Suprapubic skin (tissue), 3 donors: ENCODE data around the gene TOB2.
"Not testable (repeated sequence)": the region's sequence is repeated elsewhere in the genome, so short reads cannot be mapped to it uniquely, and the experiment has no call there.

Experiments
- EP300 ChIP-seq: sonication (generic); formaldehyde crosslinking; IDR thresholded peaks from one replicate; pipeline ENCODE4 v1.6.1; 2017; ENCODE audit warnings: antibody characterized with exemption
- POLR2A ChIP-seq, 2 donors: fragments of 450-650 bp; IDR thresholded peaks; one replicate each; pipeline ENCODE4 v1.6.1; 2017; ENCODE audit warnings: antibody characterized with exemption in 2 of 2, mild to moderate bottlenecking in 2 of 2, moderate library complexity in 2 of 2
- TF ChIP-seq, protein P1 (sequence below), 2 donors: fragments of 200-600 bp in 1 of 2; fragments of 450-650 bp in 1 of 2; sonication (generic) in 1 of 2; IDR thresholded peaks; one replicate each; pipeline ENCODE4 v1.5.1; 2016 to 2019; ENCODE audit warnings: antibody characterized with exemption in 2 of 2, mild to moderate bottlenecking in 1 of 2, moderate library complexity in 1 of 2

- TF ChIP-seq, protein P1, sequence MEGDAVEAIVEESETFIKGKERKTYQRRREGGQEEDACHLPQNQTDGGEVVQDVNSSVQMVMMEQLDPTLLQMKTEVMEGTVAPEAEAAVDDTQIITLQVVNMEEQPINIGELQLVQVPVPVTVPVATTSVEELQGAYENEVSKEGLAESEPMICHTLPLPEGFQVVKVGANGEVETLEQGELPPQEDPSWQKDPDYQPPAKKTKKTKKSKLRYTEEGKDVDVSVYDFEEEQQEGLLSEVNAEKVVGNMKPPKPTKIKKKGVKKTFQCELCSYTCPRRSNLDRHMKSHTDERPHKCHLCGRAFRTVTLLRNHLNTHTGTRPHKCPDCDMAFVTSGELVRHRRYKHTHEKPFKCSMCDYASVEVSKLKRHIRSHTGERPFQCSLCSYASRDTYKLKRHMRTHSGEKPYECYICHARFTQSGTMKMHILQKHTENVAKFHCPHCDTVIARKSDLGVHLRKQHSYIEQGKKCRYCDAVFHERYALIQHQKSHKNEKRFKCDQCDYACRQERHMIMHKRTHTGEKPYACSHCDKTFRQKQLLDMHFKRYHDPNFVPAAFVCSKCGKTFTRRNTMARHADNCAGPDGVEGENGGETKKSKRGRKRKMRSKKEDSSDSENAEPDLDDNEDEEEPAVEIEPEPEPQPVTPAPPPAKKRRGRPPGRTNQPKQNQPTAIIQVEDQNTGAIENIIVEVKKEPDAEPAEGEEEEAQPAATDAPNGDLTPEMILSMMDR (IDR thresholded peaks at IDR 0.05), result not testable (repeated sequence)
- not testable (repeated sequence) for TF ChIP-seq POLR2A (IDR thresholded peaks at IDR 0.05); EP300
Observed at GRCh38 chr22:41402851-41403250, 43.8 kb downstream of the TOB2 start.
